ENCODE measurements around the gene GH2.
"Not testable (repeated sequence)": the region's sequence is repeated elsewhere in the genome, so short reads cannot be mapped to it uniquely, and the experiment has no call there.

DNA sequence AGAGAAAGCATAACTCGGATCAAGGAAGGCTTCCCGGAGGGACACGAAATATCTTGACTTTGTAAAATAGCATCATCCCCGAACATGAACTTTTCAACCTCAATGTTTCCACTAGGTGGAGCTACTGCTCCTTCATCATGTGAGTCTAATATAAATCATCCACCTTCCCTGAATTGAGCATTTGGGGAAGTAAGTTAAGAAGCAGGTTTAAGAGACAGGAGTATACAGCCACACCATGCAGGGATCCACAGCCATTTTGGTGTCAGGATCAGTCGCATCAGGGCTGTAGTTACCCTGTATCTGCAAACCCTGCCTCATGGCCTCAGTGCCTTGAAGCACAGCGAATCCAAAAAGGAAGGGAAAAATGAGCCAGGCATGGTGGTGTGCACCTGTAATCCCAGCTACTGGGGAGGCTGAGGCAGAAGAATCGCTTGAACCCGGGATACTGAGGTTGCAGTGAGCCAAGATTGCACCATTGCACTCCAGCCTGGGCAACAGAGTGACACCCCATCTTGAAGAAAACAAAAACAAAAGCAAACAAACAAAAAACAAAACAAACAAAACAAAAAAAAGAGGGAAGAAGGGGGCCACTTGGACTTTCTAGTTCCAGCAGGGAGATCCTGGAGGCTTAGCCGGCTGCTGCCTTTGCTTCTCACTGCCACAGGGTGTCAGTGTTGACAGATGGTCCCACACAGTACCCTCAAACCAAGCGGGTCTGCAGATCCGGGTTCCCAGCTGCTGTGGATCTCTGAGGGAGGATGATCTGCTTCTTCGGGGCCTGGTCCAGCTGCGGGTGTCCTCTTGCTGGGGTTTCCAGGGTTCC lies 7.5 kb upstream of the GH2 start:
- TF ChIP-seq, protein P1, sequence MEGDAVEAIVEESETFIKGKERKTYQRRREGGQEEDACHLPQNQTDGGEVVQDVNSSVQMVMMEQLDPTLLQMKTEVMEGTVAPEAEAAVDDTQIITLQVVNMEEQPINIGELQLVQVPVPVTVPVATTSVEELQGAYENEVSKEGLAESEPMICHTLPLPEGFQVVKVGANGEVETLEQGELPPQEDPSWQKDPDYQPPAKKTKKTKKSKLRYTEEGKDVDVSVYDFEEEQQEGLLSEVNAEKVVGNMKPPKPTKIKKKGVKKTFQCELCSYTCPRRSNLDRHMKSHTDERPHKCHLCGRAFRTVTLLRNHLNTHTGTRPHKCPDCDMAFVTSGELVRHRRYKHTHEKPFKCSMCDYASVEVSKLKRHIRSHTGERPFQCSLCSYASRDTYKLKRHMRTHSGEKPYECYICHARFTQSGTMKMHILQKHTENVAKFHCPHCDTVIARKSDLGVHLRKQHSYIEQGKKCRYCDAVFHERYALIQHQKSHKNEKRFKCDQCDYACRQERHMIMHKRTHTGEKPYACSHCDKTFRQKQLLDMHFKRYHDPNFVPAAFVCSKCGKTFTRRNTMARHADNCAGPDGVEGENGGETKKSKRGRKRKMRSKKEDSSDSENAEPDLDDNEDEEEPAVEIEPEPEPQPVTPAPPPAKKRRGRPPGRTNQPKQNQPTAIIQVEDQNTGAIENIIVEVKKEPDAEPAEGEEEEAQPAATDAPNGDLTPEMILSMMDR (IDR thresholded peaks at IDR 0.05), result peak; percentile 27 to 41 (median 31)
- TF ChIP-seq POLR2A, EP300 (IDR thresholded peaks at IDR 0.05): not testable (repeated sequence)
